ENCODE results near the gene SNX8.

DNA sequence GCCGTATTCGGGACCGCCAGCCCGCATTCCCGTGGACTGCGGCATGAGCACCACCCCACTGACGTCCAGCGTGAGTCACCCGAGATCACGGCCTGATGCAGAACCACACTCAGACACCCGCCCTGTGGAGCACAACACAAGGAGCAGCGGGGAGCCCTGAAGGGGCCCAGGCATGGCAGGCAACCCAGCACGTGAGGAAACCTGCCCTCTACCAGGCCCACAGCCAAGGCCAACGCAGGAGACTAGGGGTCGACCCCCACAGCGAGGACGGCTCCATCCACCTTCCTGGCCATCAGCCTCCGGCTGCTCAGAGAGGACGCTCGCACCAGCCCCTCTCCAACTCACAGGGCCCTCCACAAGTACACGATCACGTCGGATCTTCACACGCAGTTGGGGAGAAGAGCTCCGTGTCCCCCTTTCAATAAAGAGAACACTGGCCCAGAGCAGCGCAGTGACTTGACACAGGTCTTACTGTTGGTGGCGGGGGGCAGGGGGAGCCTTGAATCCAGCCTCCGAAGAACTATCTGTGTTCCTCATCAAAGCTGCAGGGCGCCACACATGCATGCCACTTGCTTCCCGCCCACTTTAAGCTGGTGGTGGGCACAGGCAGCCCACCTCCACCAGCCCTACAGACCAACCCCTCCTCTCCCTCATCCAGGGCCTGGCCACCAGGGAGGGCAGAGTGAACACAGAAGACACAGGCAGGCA is 103.5 kb downstream of the SNX8 start:
- TF ChIP-seq POLR2A (IDR thresholded peaks at IDR 0.05; ENCODE audit: low read length) (no peak), GATA1 (IDR thresholded peaks at IDR 0.05; ENCODE audit: low read depth, low read length) (no peak)

Measured in erythroblast (primary cell).